B cell (primary cell): ENCODE measurements around the gene ZNF423. TPM values are rescaled to one million over a fixed set of nuclear protein-coding genes. Genes with fewer than 3 reads are reported as not detected.

ENCODE experiments used
- ATAC-seq: fragments of 200-7000 bp; cut with Tn5 transposase; one replicate; pipeline ENCODE4 v1.10.0; 2021; ENCODE audit warnings: low read depth, mild to moderate bottlenecking, moderate number of reproducible peaks, moderate library complexity
- CTCF ChIA-PET: fragments of 350-600 bp; sonication (Branson Sonifier 250); formaldehyde crosslinking; loops from one replicate; lab custom pipeline; 2021; ENCODE audit warnings: antibody characterized with exemption, inconsistent platforms; lab: Charles Lee
- POLR2A ChIA-PET: fragments of 350-600 bp; sonication (Branson Sonifier 250); formaldehyde crosslinking; loops from one replicate; lab custom pipeline; 2021; ENCODE audit warnings: antibody characterized with exemption; lab: Charles Lee
- DNase-seq: peaks from one replicate; pipeline ENCODE4 v3.0.0; 2013
- H2AFZ ChIP-seq: 2 replicates; pipeline ENCODE4 v1.6.1; 2012; ENCODE audit warnings: mild to moderate bottlenecking, low read depth, low read length; ENCODE audit not compliant: insufficient read depth, poor library complexity, severe bottlenecking
- H3K27ac ChIP-seq, 2 donors: 1 replicate in 1 of 2; 2 replicates in 1 of 2; pipeline ENCODE4 v1.5.1; 2012 to 2013; ENCODE audit warnings: low read length in 2 of 2, mild to moderate bottlenecking in 2 of 2, moderate library complexity in 1 of 2
- H3K27me3 ChIP-seq, 4 experiments: fragments of 200-600 bp in 1 of 4; sonication (generic) in 1 of 4; replicated peaks in 1 of 4; 1 replicate in 2 of 4; 2 replicates in 2 of 4; pipeline versions ENCODE4 v1.6.1 to v1.7.0; 2013 to 2016; ENCODE audit warnings: low read length in 3 of 4, mild to moderate bottlenecking in 2 of 4, mixed read lengths in 1 of 4, moderate library complexity in 1 of 4; ENCODE audit not compliant: insufficient read depth in 4 of 4, control insufficient read depth in 3 of 4; ENCODE audit errors: control extremely low read depth in 1 of 4
- H3K36me3 ChIP-seq, 2 experiments: replicated peaks in 1 of 2; 1 replicate in 1 of 2; 2 replicates in 1 of 2; pipeline versions ENCODE4 v1.6.1 to v1.7.1; 2013; ENCODE audit warnings: low read length in 1 of 2; ENCODE audit not compliant: insufficient read depth in 2 of 2, control insufficient read depth in 1 of 2; ENCODE audit errors: control extremely low read depth in 1 of 2, extremely low read depth in 1 of 2
- H3K4me1 ChIP-seq, 2 donors: fragments of 200-600 bp in 1 of 2; sonication (generic) in 1 of 2; 1 replicate in 1 of 2; 2 replicates in 1 of 2; pipeline versions ENCODE4 v1.5.1 to v1.6.1; 2013 to 2017; ENCODE audit warnings: low read length in 2 of 2; ENCODE audit not compliant: control insufficient read depth in 2 of 2, insufficient read depth in 2 of 2
- H3K4me2 ChIP-seq: replicated peaks from 2 replicates; pipeline ENCODE3; 2012; ENCODE audit warnings: mild to moderate bottlenecking, low read depth, low read length; ENCODE audit not compliant: poor library complexity, severe bottlenecking
- H3K4me3 ChIP-seq, 5 experiments: fragments of 200-600 bp in 1 of 5; sonication (generic) in 1 of 5; 1 replicate in 3 of 5; 2 replicates in 2 of 5; pipeline versions ENCODE4 v1.5.1 to v1.7.0; 2011 to 2016; ENCODE audit warnings: low read length in 4 of 5, mild to moderate bottlenecking in 4 of 5, low read depth in 2 of 5, control low read depth in 1 of 5, moderate library complexity in 1 of 5; ENCODE audit not compliant: insufficient read depth in 1 of 5; ENCODE audit errors: control extremely low read depth in 1 of 5, extremely low read depth in 1 of 5
- H3K79me2 ChIP-seq: fragments of 200-600 bp; sonication (generic); one replicate; pipeline ENCODE4 v1.6.0; 2016; ENCODE audit warnings: low read length; ENCODE audit not compliant: control insufficient read depth, insufficient read depth
- H3K9ac ChIP-seq: fragments of 200-600 bp; sonication (generic); 2 replicates; pipeline ENCODE4 v1.6.1; 2017; ENCODE audit warnings: mild to moderate bottlenecking, low read length, moderate library complexity
- H3K9me3 ChIP-seq, 3 donors: one replicate each; pipeline versions ENCODE4 v1.6.1 to v1.7.1; 2013; ENCODE audit warnings: low read length in 2 of 3; ENCODE audit not compliant: control insufficient read depth in 2 of 3, insufficient read depth in 1 of 3; ENCODE audit errors: control extremely low read depth in 1 of 3
- H4K20me1 ChIP-seq: 2 replicates; pipeline ENCODE4 v1.6.0; 2012; ENCODE audit warnings: mild to moderate bottlenecking, low read length; ENCODE audit not compliant: insufficient read depth, control insufficient read depth, poor library complexity, severe bottlenecking
- H3K27ac Mint-ChIP-seq: one replicate; pipeline ENCODE4 v1.8.0; 2021; ENCODE audit warnings: mixed read lengths
- H3K27me3 Mint-ChIP-seq: one replicate; pipeline ENCODE4 v1.8.0; 2021; ENCODE audit warnings: mixed read lengths
- H3K4me1 Mint-ChIP-seq: one replicate; pipeline ENCODE4 v1.8.0; 2021; ENCODE audit warnings: mixed read lengths
- H3K4me3 Mint-ChIP-seq: one replicate; pipeline ENCODE4 v1.8.0; 2021; ENCODE audit warnings: mixed read lengths
- H3K9me3 Mint-ChIP-seq: one replicate; pipeline ENCODE4 v1.8.0; 2022; ENCODE audit warnings: mixed read lengths; ENCODE audit not compliant: insufficient read depth
- EZH2 ChIP-seq: IDR thresholded peaks from 2 replicates; pipeline ENCODE4 v1.6.1; 2012; ENCODE audit warnings: borderline replicate concordance, low read depth, mild to moderate bottlenecking, moderate library complexity, low read length; ENCODE audit not compliant: insufficient read depth, poor library complexity, severe bottlenecking
- WGBS: methylation state at CpG from one replicate; pipeline ENCODE4 v1.1.5; 2013; ENCODE audit warnings: missing lambda C conversion rate; ENCODE audit not compliant: insufficient coverage; 5-methylcytosine and 5-hydroxymethylcytosine counted together
- intact Hi-C: fragments of 100-400 bp; cut with micrococcal nuclease; formaldehyde crosslinking; loops from one replicate; pipeline ENCODE4 v1.10.0; 2022
- polyA plus RNA-seq: library from polyadenylated mRNA; depleted of rRNA; stranded (reverse); fragments of >200 nt; gene quantifications from 2 replicates; pipeline ENCODE4 v1.2.3, GENCODE V29; 2012
- total RNA-seq, 2 donors: library from RNA; stranded (reverse); fragments of 120-200 nt in 1 of 2; gene quantifications; 1 replicate in 1 of 2; 2 replicates in 1 of 2; pipeline versions ENCODE4 v1.2.3 to v1.2.4, GENCODE V29; 2013 to 2022
- TF ChIP-seq, protein P1 (sequence below): fragments of 200-600 bp; IDR thresholded peaks from one replicate; pipeline ENCODE4 v1.8.0; 2022; ENCODE audit warnings: antibody characterized with exemption, mild to moderate bottlenecking

ZNF423 gene
- total and polyA plus RNA-seq, 2 donors (not counting 1 experiment from before 2014, with no cell fraction given): not detected

DNA sequence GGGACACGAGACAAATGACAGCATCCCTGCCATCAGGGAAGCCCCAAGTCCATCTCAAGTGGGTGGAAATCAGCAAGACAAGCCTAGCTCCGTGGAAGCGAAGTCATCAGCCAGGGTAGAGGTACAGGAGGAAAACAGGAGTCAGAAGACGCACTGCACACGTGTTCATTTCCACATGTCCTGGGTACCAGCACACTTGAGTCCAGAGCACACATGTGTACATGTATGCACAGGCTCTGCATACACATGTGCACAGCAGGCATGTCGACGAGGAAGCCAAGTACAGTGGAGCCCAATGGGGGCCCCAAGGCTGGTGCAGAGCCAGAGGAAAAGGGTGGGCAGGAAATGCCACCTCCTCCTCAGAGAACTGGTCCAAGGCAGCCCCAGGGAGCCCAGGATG is 75.9 kb downstream of the ZNF423 start:
- Mint-ChIP-seq H3K27ac (no peak overlapping the region), H3K4me3 (no peak overlapping the region), H3K27me3 (peaks cover 4% of the 10 kb centered on the region), H3K4me1 (no peaks in the 10 kb centered on the region), H3K9me3 (no peaks in the 10 kb centered on the region)
- H3K9ac ChIP-seq: no peak overlapping the region
- no peak overlapping the region for H2AFZ ChIP-seq
- no peak overlapping the region for H3K4me2 ChIP-seq
- no peak for ATAC-seq
- DNase-seq: no peak
- H3K9me3 ChIP-seq: no peaks in the 10 kb centered on the region
- POLR2A ChIA-PET: no interaction called here
- H3K36me3 ChIP-seq: no peaks in the 10 kb centered on the region
- CTCF ChIA-PET: no interaction called here
- no peaks in the 10 kb centered on the region for H3K4me1 ChIP-seq
- no peaks in the 10 kb centered on the region for H3K79me2 ChIP-seq
- intact Hi-C loops: no loop called here
- H3K27me3 ChIP-seq: no peaks in the 10 kb centered on the region
- WGBS: 53% methylated on average over 7 of the region's 7 CpGs
- TF ChIP-seq, protein P1, sequence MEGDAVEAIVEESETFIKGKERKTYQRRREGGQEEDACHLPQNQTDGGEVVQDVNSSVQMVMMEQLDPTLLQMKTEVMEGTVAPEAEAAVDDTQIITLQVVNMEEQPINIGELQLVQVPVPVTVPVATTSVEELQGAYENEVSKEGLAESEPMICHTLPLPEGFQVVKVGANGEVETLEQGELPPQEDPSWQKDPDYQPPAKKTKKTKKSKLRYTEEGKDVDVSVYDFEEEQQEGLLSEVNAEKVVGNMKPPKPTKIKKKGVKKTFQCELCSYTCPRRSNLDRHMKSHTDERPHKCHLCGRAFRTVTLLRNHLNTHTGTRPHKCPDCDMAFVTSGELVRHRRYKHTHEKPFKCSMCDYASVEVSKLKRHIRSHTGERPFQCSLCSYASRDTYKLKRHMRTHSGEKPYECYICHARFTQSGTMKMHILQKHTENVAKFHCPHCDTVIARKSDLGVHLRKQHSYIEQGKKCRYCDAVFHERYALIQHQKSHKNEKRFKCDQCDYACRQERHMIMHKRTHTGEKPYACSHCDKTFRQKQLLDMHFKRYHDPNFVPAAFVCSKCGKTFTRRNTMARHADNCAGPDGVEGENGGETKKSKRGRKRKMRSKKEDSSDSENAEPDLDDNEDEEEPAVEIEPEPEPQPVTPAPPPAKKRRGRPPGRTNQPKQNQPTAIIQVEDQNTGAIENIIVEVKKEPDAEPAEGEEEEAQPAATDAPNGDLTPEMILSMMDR: no peak
- TF ChIP-seq EZH2: no peak
- H3K27ac ChIP-seq: no peak overlapping the region
- no peak overlapping the region for H3K4me3 ChIP-seq
- H4K20me1 ChIP-seq: no peaks in the 10 kb centered on the region

DNA sequence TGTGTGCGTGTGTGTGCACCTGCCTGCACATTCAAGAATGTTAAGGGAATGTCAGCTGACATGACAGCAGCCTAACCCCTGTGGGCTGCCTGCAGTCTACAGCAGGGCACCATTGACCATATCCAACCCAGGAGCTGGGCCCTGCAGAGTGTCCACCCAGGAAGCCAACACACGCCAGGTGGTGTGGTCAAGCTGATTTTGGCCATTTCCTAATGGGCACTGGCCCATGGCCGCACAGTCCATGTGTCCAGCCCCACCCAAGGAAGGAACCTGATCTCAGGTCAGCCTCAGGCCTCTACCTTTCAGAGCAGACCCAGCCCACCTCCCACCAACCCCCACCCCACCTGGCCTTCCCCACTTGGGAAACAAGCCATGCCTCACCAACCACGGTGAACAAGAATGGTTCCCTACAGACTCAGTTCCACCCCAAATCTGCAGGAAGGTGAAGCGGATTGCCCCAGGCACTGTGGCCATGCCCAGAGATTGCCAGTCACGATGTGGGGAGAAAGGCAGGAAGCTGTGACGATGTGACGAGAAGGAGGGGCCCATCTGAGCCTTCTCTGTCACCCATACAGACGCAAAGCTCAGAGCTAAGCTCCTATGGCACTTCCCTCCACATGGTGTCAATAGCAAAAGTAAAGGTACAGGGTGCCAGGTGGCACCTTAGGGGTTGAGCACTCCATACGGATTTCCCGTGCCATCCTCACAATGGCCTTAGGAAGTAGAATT is 77.5 kb downstream of the ZNF423 start:
- intact Hi-C loops: no loop called here

More for the DNA sequence above, 77.5 kb downstream of the ZNF423 start:
- no peak overlapping the region for H3K27ac ChIP-seq
- no peak overlapping the region for H3K9ac ChIP-seq
- Mint-ChIP-seq H3K27ac (no peak overlapping the region), H3K9me3 (no peaks in the 10 kb centered on the region), H3K4me3 (no peak overlapping the region), H3K4me1 (no peaks in the 10 kb centered on the region), H3K27me3 (peaks cover 4% of the 10 kb centered on the region)
- no peak overlapping the region for H3K4me3 ChIP-seq
- no peaks in the 10 kb centered on the region for H3K9me3 ChIP-seq
- H3K4me1 ChIP-seq: no peaks in the 10 kb centered on the region
- ChIA-PET CTCF (no interaction called here), POLR2A (no interaction called here)
- ATAC-seq (no peak), DNase-seq (no peak)
- H4K20me1 ChIP-seq: no peaks in the 10 kb centered on the region
- no peaks in the 10 kb centered on the region for H3K36me3 ChIP-seq
- H3K4me2 ChIP-seq: no peak overlapping the region
- TF ChIP-seq EZH2: no peak
- TF ChIP-seq, protein P1: no peak
- H3K27me3 ChIP-seq: no peaks in the 10 kb centered on the region
- WGBS: 82% methylated on average over 4 of the region's 11 CpGs
- H3K79me2 ChIP-seq: no peaks in the 10 kb centered on the region
- no peak overlapping the region for H2AFZ ChIP-seq
